Duodenal mucosa (tissue), 2 donors: Measurements from ENCODE around the gene MSMB.
"Not testable (repeated sequence)": the region's sequence is repeated elsewhere in the genome, so short reads cannot be mapped to it uniquely, and the experiment has no call there.

Source experiments
- H3K27ac ChIP-seq: one replicate; pipeline ENCODE4 v1.7.0; 2013; ENCODE audit warnings: low read depth, low read length
- H3K27me3 ChIP-seq, 2 donors: one replicate each; pipeline ENCODE4 v1.7.0; 2013; ENCODE audit warnings: low read length in 2 of 2, control low read depth in 1 of 2; ENCODE audit not compliant: insufficient read depth in 2 of 2, control insufficient read depth in 1 of 2
- H3K36me3 ChIP-seq, 2 donors: one replicate each; pipeline ENCODE4 v1.7.0; 2013; ENCODE audit warnings: low read length in 2 of 2, control low read depth in 1 of 2; ENCODE audit not compliant: insufficient read depth in 2 of 2, control insufficient read depth in 1 of 2
- H3K4me1 ChIP-seq, 2 donors: one replicate each; pipeline ENCODE4 v1.7.0; 2013; ENCODE audit warnings: low read length in 2 of 2, control low read depth in 1 of 2; ENCODE audit not compliant: insufficient read depth in 2 of 2, control insufficient read depth in 1 of 2
- H3K4me3 ChIP-seq, 2 donors: one replicate each; pipeline ENCODE4 v1.7.0; 2013; ENCODE audit warnings: low read length in 2 of 2, low read depth in 1 of 2
- H3K9ac ChIP-seq, 2 donors: one replicate each; pipeline ENCODE4 v1.7.0; 2013; ENCODE audit warnings: low read length in 2 of 2, low read depth in 1 of 2
- H3K9me3 ChIP-seq, 2 donors: one replicate each; pipeline ENCODE4 v1.7.0; 2013; ENCODE audit warnings: low read length in 2 of 2, control low read depth in 1 of 2; ENCODE audit not compliant: control insufficient read depth in 1 of 2

MSMB gene

GRCh38 chr10:45997994-45998763 is 47.9 kb downstream of the MSMB start:
- Histone ChIP-seq H3K27me3 (no peaks in the 10 kb centered on the region), H3K9ac (no peak overlapping the region), H3K9me3 (no peaks in the 10 kb centered on the region), H3K27ac (no peak overlapping the region), H3K4me3 (no peak overlapping the region), H3K36me3 (peaks cover 7 to 44% of the 10 kb centered on the region in 2 donors), H3K4me1 (peaks cover 0 to 2% of the 10 kb centered on the region in 2 donors)

- Histone ChIP-seq H3K9ac (no peak overlapping the region), H3K36me3 (peaks cover 4 to 39% of the 10 kb centered on the region in 2 donors), H3K4me1 (no peaks in the 10 kb centered on the region), H3K27ac (no peak overlapping the region), H3K4me3 (no peak overlapping the region), H3K27me3 (no peaks in the 10 kb centered on the region), H3K9me3 (no peaks in the 10 kb centered on the region)
These were observed 48.5 kb downstream of the MSMB start for GRCh38 chr10:45997557-45997956.

DNA sequence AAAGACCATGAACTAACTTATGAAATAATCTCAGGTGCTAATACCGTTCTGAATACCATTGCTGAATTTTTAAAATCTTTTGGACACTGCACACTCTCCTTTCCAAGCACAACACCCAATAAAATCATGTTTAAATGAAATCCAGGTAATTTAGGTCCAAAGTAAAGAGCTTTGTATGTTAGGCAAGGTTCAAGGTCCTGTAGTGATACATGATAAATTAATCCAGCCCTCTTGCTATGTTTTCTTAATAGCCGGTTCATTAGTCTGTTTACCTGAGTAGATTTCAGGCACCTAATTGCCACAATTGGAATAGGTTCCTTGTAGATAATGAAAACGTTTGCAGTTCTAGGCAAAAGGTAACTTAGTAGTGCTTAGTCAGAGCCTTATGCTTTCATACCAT is 60.5 kb downstream of the MSMB start:
- H3K27ac ChIP-seq, H3K36me3 ChIP-seq, H3K4me3 ChIP-seq, H3K27me3 ChIP-seq, H3K9ac ChIP-seq, H3K4me1 ChIP-seq, H3K9me3 ChIP-seq: not testable (repeated sequence)

- not testable (repeated sequence) for H3K4me3 ChIP-seq, H3K27me3 ChIP-seq, H3K36me3 ChIP-seq, H3K4me1 ChIP-seq, H3K27ac ChIP-seq, H3K9ac ChIP-seq, H3K9me3 ChIP-seq
These were observed 61.6 kb downstream of the MSMB start for GRCh38 chr10:45984473-45984872.

DNA sequence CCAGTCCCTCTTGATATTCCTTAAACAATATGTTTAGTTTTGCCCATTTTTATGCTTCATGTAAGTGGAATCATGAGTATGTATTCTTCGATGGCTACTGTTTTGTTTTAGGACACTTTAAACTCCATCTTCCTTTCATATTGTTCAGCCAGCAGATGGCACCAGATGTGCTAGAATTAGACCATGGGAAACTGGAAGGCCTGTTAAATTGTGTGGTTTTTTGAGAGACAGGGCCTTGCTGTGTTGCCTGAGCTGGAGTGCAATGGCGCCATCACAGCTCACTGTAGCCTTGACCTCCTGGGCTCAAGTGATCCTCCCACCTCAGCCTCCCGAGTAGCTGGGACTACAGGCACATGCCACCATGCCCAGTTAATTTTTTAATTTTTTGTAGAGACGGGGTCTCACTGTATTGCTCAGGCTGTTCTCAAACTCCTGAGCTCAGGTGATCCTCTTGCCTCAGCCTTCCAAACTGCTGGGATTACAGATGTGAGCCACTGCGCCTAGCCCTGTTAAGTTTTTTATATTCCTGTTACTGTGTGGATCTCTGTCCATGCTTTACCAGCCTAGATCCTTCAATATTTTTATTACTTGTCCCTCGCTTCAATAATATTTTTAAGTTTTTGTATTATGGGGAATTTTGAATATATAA is 62.4 kb downstream of the MSMB start:
- H3K27ac ChIP-seq, H3K27me3 ChIP-seq, H3K9me3 ChIP-seq, H3K4me1 ChIP-seq, H3K4me3 ChIP-seq, H3K36me3 ChIP-seq, H3K9ac ChIP-seq: not testable (repeated sequence)
